Inferior parietal cortex (tissue), 1 donor: Measurements from ENCODE around the gene LRRD1.
"Not testable (repeated sequence)": the region's sequence is repeated elsewhere in the genome, so short reads cannot be mapped to it uniquely, and the experiment has no call there.

Experiments used
- DNase-seq: peaks from one replicate; pipeline ENCODE4 v3.0.0-alpha.2; 2016; ENCODE audit errors: extremely low spot score

LRRD1 gene

GRCh38 chr7:92178928-92179924 is at the start of gene LRRD1:
LRRD1 (minus strand) TSS chr7:92179142; CDS start chr7:92165202, 13,940 bp downstream.
- peak; percentile 85 for DNase-seq

GRCh38 chr7:92228742-92229141 is 49.8 kb upstream of the LRRD1 start:
- no peak for DNase-seq

GRCh38 chr7:92228100-92228499 is 49.2 kb upstream of the LRRD1 start:
- DNase-seq: no peak

GRCh38 chr7:92226981-92227380 is 48.0 kb upstream of the LRRD1 start:
- no peak for DNase-seq

GRCh38 chr7:92221766-92222165 is 42.8 kb upstream of the LRRD1 start:
- no peak for DNase-seq

- DNase-seq: no peak
Observed at GRCh38 chr7:92206672-92207071, 27.7 kb upstream of the LRRD1 start.

GRCh38 chr7:92205987-92206386 is 27.0 kb upstream of the LRRD1 start:
- no peak for DNase-seq

- DNase-seq: no peak
Observed at GRCh38 chr7:92200791-92201190, 21.8 kb upstream of the LRRD1 start.

- no peak for DNase-seq
Observed at GRCh38 chr7:92192326-92192725, 13.4 kb upstream of the LRRD1 start.

- not testable (repeated sequence) for DNase-seq
Observed at GRCh38 chr7:92189246-92189645, 10.3 kb upstream of the LRRD1 start.

GRCh38 chr7:92184294-92184693 is 5.4 kb upstream of the LRRD1 start:
- not testable (repeated sequence) for DNase-seq

- no peak for DNase-seq
Observed at GRCh38 chr7:92177362-92177761, 1.6 kb downstream of the LRRD1 start.

GRCh38 chr7:92169529-92169928 is 9.4 kb downstream of the LRRD1 start:
- DNase-seq: not testable (repeated sequence)

GRCh38 chr7:92161271-92161670 is 17.7 kb downstream of the LRRD1 start:
- no peak for DNase-seq

- DNase-seq: no peak
Observed at GRCh38 chr7:92158660-92159575, 20.0 kb downstream of the LRRD1 start.

GRCh38 chr7:92156990-92157389 is 22.0 kb downstream of the LRRD1 start:
- no peak for DNase-seq

GRCh38 chr7:92155108-92155739 is 23.7 kb downstream of the LRRD1 start:
- DNase-seq: no peak

GRCh38 chr7:92150450-92151017 is 28.4 kb downstream of the LRRD1 start:
- DNase-seq: no peak

- no peak for DNase-seq
Observed at GRCh38 chr7:92149736-92150239, 29.2 kb downstream of the LRRD1 start.

- not testable (repeated sequence) for DNase-seq
Observed at GRCh38 chr7:92143192-92143880, 35.6 kb downstream of the LRRD1 start.

- DNase-seq: not testable (repeated sequence)
Observed at GRCh38 chr7:92142791-92143190, 36.2 kb downstream of the LRRD1 start.
